ENCODE measurements around the gene TSHZ2. TPM values are rescaled to one million over a fixed set of nuclear protein-coding genes. Genes with fewer than 3 reads are reported as not detected.

Gene TSHZ2
- total RNA-seq, 4 donors from 2014 or later = 1.0 to 3.5 (median 2.8) TPM

GRCh38 chr20:53302695-53303412 lies 330.7 kb downstream of the TSHZ2 start:
- Histone ChIP-seq H3K4me3 (no peak overlapping the region), H3K27me3 (no peaks in the 10 kb centered on the region), H3K9me3 (no peaks in the 10 kb centered on the region), H3K4me1 (no peaks in the 10 kb centered on the region), H3K36me3 (no peaks in the 10 kb centered on the region), H3K27ac (no peak overlapping the region)
- in situ Hi-C loops (cut with MboI; ENCODE audit: low sequenced_read_pairs in 4 of 4) = no loop called here
- TF ChIP-seq POLR2A (IDR thresholded peaks at IDR 0.05) (no peak), CTCF (IDR thresholded peaks at IDR 0.05 in 4 of 5, conservative IDR thresholded peaks at IDR 0.05 in 1 of 5) (no peak)
- no peak for ATAC-seq
- DNase-seq = no peak
- intact Hi-C loops (cut with DNase I; ENCODE audit: low total_unique reads) = no loop called here

- Histone ChIP-seq H3K27me3 (no peaks in the 10 kb centered on the region), H3K27ac (no peak overlapping the region), H3K4me3 (no peak overlapping the region), H3K36me3 (no peaks in the 10 kb centered on the region), H3K9me3 (no peaks in the 10 kb centered on the region), H3K4me1 (no peaks in the 10 kb centered on the region)
- intact Hi-C loops (cut with DNase I; ENCODE audit: low total_unique reads) = no loop called here
- ATAC-seq (no peak), DNase-seq (no peak)
- TF ChIP-seq CTCF (IDR thresholded peaks at IDR 0.05 in 4 of 5, conservative IDR thresholded peaks at IDR 0.05 in 1 of 5) (no peak), POLR2A (IDR thresholded peaks at IDR 0.05) (no peak)
- in situ Hi-C loops (cut with MboI; ENCODE audit: low sequenced_read_pairs in 4 of 4) = no loop called here
Measured at GRCh38 chr20:53303413-53303760, 331.2 kb downstream of the TSHZ2 start.

GRCh38 chr20:53304146-53304545 lies 332.0 kb downstream of the TSHZ2 start:
- ATAC-seq (no peak), DNase-seq (no peak)
- H3K27ac ChIP-seq = no peak overlapping the region
- in situ Hi-C loops (cut with MboI; ENCODE audit: low sequenced_read_pairs in 4 of 4) = no loop called here
- no peak for TF ChIP-seq CTCF (IDR thresholded peaks at IDR 0.05 in 4 of 5, conservative IDR thresholded peaks at IDR 0.05 in 1 of 5)
- no peaks in the 10 kb centered on the region for H3K4me1 ChIP-seq
- H3K27me3 ChIP-seq = no peaks in the 10 kb centered on the region
- no peak overlapping the region for H3K4me3 ChIP-seq
- H3K36me3 ChIP-seq = no peaks in the 10 kb centered on the region
- intact Hi-C loops (cut with DNase I; ENCODE audit: low total_unique reads) = no loop called here
- no peaks in the 10 kb centered on the region for H3K9me3 ChIP-seq

GRCh38 chr20:53306192-53306805 lies 334.1 kb downstream of the TSHZ2 start:
- no peak for TF ChIP-seq CTCF (IDR thresholded peaks at IDR 0.05 in 4 of 5, conservative IDR thresholded peaks at IDR 0.05 in 1 of 5)
- no peak for TF ChIP-seq POLR2A (IDR thresholded peaks at IDR 0.05)
- no peaks in the 10 kb centered on the region for H3K9me3 ChIP-seq
- no peak for ATAC-seq
- H3K27me3 ChIP-seq = no peaks in the 10 kb centered on the region
- H3K36me3 ChIP-seq = no peaks in the 10 kb centered on the region
- DNase-seq = no peak
- no peak overlapping the region for H3K4me3 ChIP-seq
- no peaks in the 10 kb centered on the region for H3K4me1 ChIP-seq
- in situ Hi-C loops (cut with MboI; ENCODE audit: low sequenced_read_pairs in 4 of 4) = no loop called here
- H3K27ac ChIP-seq = no peak overlapping the region
- intact Hi-C loops (cut with DNase I; ENCODE audit: low total_unique reads) = no loop called here
